Liver (tissue), 9 donors: Measurements from ENCODE around the gene CDC16. TPM values are rescaled to one million over a fixed set of nuclear protein-coding genes. Genes with fewer than 3 reads are reported as not detected.

ENCODE experiments used
- DNase-seq: peaks from one replicate; pipeline ENCODE4 v3.0.0-alpha.2; 2017; ENCODE audit warnings: low spot score
- H3K27ac ChIP-seq, 2 donors: one replicate each; pipeline ENCODE4 v1.7.0; 2013; ENCODE audit warnings: inconsistent platforms in 2 of 2, low read length in 2 of 2, control low read depth in 1 of 2, low read depth in 1 of 2, mild to moderate bottlenecking in 1 of 2
- H3K27me3 ChIP-seq, 4 donors: one replicate each; pipeline versions ENCODE4 v1.6.1 to v1.7.0; 2013; ENCODE audit warnings: low read length in 3 of 4, inconsistent platforms in 1 of 4, mild to moderate bottlenecking in 1 of 4, moderate library complexity in 1 of 4; ENCODE audit not compliant: control insufficient read depth in 4 of 4, insufficient read depth in 4 of 4
- H3K36me3 ChIP-seq, 4 donors: one replicate each; pipeline versions ENCODE4 v1.6.1 to v1.7.0; 2013; ENCODE audit warnings: low read length in 3 of 4, mild to moderate bottlenecking in 3 of 4, low read depth in 1 of 4, moderate library complexity in 1 of 4; ENCODE audit not compliant: control insufficient read depth in 4 of 4, insufficient read depth in 3 of 4
- H3K4me1 ChIP-seq, 4 donors: one replicate each; pipeline versions ENCODE4 v1.6.1 to v1.7.0; 2013; ENCODE audit warnings: low read length in 3 of 4, mild to moderate bottlenecking in 3 of 4, moderate library complexity in 1 of 4; ENCODE audit not compliant: control insufficient read depth in 4 of 4, insufficient read depth in 4 of 4
- H3K4me3 ChIP-seq, 3 donors: one replicate each; pipeline versions ENCODE4 v1.6.1 to v1.7.0; 2013; ENCODE audit warnings: low read length in 3 of 3, control low read depth in 1 of 3, low read depth in 1 of 3, mild to moderate bottlenecking in 1 of 3
- H3K9ac ChIP-seq, 2 donors: one replicate each; pipeline ENCODE4 v1.7.0; 2013; ENCODE audit warnings: low read length in 2 of 2, mild to moderate bottlenecking in 2 of 2, moderate library complexity in 2 of 2, control low read depth in 1 of 2, low read depth in 1 of 2
- H3K9me3 ChIP-seq, 4 donors: one replicate each; pipeline versions ENCODE4 v1.6.1 to v1.7.0; 2013; ENCODE audit warnings: low read length in 3 of 4; ENCODE audit not compliant: control insufficient read depth in 4 of 4
- ATF3 ChIP-seq: IDR thresholded peaks from 2 replicates; pipeline ENCODE4 v1.6.1; 2016; ENCODE audit warnings: antibody characterized with exemption
- CTCF ChIP-seq: fragments of 150-350 bp; IDR thresholded peaks from 2 replicates; pipeline ENCODE4 v1.5.1; 2017; ENCODE audit warnings: improper control_type of control experiment, low read depth, low read length; ENCODE audit not compliant: missing input control
- EGR1 ChIP-seq, 2 donors: IDR thresholded peaks; 2 replicates each; pipeline ENCODE4 v1.6.1; 2016 to 2018; ENCODE audit warnings: antibody characterized with exemption in 2 of 2, low read depth in 2 of 2
- FOXA1 ChIP-seq: IDR thresholded peaks from 2 replicates; pipeline ENCODE4 v1.6.1; 2016; ENCODE audit warnings: antibody characterized with exemption
- FOXA2 ChIP-seq: IDR thresholded peaks from 2 replicates; pipeline ENCODE4 v1.6.1; 2016; ENCODE audit warnings: antibody characterized with exemption
- GABPA ChIP-seq, 2 donors: IDR thresholded peaks in 1 of 2; conservative IDR thresholded peaks in 1 of 2; 2 replicates each; pipeline ENCODE4 v1.6.1; 2016; ENCODE audit warnings: antibody characterized with exemption in 2 of 2, mild to moderate bottlenecking in 1 of 2, moderate library complexity in 1 of 2
- HNF4A ChIP-seq, 2 donors: conservative IDR thresholded peaks; 2 replicates each; pipeline ENCODE4 v1.6.1; 2016; ENCODE audit warnings: antibody characterized with exemption in 2 of 2, mild to moderate bottlenecking in 2 of 2
- JUND ChIP-seq, 2 donors: IDR thresholded peaks; 2 replicates each; pipeline ENCODE4 v1.6.1; 2016; ENCODE audit warnings: antibody characterized with exemption in 2 of 2
- MAX ChIP-seq: IDR thresholded peaks from 2 replicates; pipeline ENCODE4 v1.6.1; 2016; ENCODE audit warnings: antibody characterized with exemption
- NR2F2 ChIP-seq: IDR thresholded peaks from 2 replicates; pipeline ENCODE4 v1.6.1; 2016; ENCODE audit warnings: antibody characterized with exemption
- RAD21 ChIP-seq, 2 donors: IDR thresholded peaks; 2 replicates each; pipeline ENCODE4 v1.6.1; 2016; ENCODE audit warnings: antibody characterized with exemption in 2 of 2, mild to moderate bottlenecking in 2 of 2
- REST ChIP-seq: IDR thresholded peaks from 2 replicates; pipeline ENCODE4 v1.6.1; 2016; ENCODE audit warnings: antibody characterized with exemption, mild to moderate bottlenecking
- RXRA ChIP-seq, 2 donors: IDR thresholded peaks; 2 replicates each; pipeline ENCODE4 v1.6.1; 2017 to 2018; ENCODE audit warnings: antibody characterized with exemption in 2 of 2, mild to moderate bottlenecking in 1 of 2
- SP1 ChIP-seq: IDR thresholded peaks from 2 replicates; pipeline ENCODE4 v1.6.1; 2018; ENCODE audit warnings: antibody characterized with exemption, mild to moderate bottlenecking
- TAF1 ChIP-seq: conservative IDR thresholded peaks from 2 replicates; pipeline ENCODE4 v1.6.1; 2016; ENCODE audit warnings: antibody characterized with exemption, mild to moderate bottlenecking
- YY1 ChIP-seq: IDR thresholded peaks from 2 replicates; pipeline ENCODE4 v1.6.1; 2016; ENCODE audit warnings: antibody characterized with exemption, mild to moderate bottlenecking
- WGBS: extraction: QIAGEN DNeasy Blood & Tissue Kit; methylation state at CpG from one replicate; pipeline ENCODE4 v1.1.7; 2013; 5-methylcytosine and 5-hydroxymethylcytosine counted together
- polyA plus RNA-seq, 2 donors: library from polyadenylated mRNA; stranded (reverse) in 1 of 2; unstranded in 1 of 2; fragments of 200-250 nt in 1 of 2; fragments of >200 nt in 1 of 2; fragmentation: Nextera tagmentation in 1 of 2; extraction: Ambion mirVana in 1 of 2; gene quantifications; one replicate each; pipeline versions ENCODE4 v1.2.1 to v1.2.3, GENCODE V29; 2013 to 2015
- total RNA-seq, 2 donors: library from RNA; depleted of rRNA; stranded (reverse); fragments of >200 nt; gene quantifications; one replicate each; pipeline ENCODE4 v1.2.3, GENCODE V29; 2014
- donor health status: healthy.
- donor health status: healthy.
- donor health status: healthy.
- donor health status: healthy.
- donor health status: healthy.

CDC16 gene
- total and polyA plus RNA-seq, 4 donors: 23.0 to 38.7 (median 30.8) TPM

GRCh38 chr13:114279758-114280355, 45.2 kb downstream of the CDC16 start:
- 90% methylated on average over 2 of the region's 2 CpGs for WGBS
- TF ChIP-seq REST: no peak
- TF ChIP-seq FOXA2: no peak
- no peak for TF ChIP-seq EGR1 (IDR thresholded peaks at IDR 0.05; ENCODE audit: low read depth in 2 of 2)
- no peak for TF ChIP-seq CTCF
- TF ChIP-seq RAD21 (IDR thresholded peaks at IDR 0.05): no peak
- no peak for TF ChIP-seq YY1
- no peak for TF ChIP-seq SP1
- no peak for TF ChIP-seq JUND (IDR thresholded peaks at IDR 0.05)
- no peak for TF ChIP-seq RXRA (IDR thresholded peaks at IDR 0.05)
- TF ChIP-seq NR2F2: no peak
- TF ChIP-seq FOXA1: no peak
- Histone ChIP-seq H3K4me3 (no peak overlapping the region), H3K9ac (peak overlapping the region in 1 of 2 donors; percentile 63), H3K36me3 (peaks cover 0 to 3% (median 0%) of the 10 kb centered on the region in 4 donors), H3K4me1 (peaks cover 3 to 18% (median 12%) of the 10 kb centered on the region in 4 donors), H3K9me3 (no peaks in the 10 kb centered on the region), H3K27ac (peak overlapping the region in 1 of 2 donors; percentile 30), H3K27me3 (no peaks in the 10 kb centered on the region)
- no peak for DNase-seq

GRCh38 chr13:114281351-114282040, 46.8 kb downstream of the CDC16 start, which contains the start of gene UPF3A:
Gene UPF3A (plus strand): TSS chr13:114281601. CDS start chr13:114281640, 39 bp downstream.
- DNase-seq: peak; percentile 96
- peaks cover 2 to 8% (median 4%) of the 10 kb centered on the region in 4 donors for H3K36me3 ChIP-seq
- no peaks in the 10 kb centered on the region for H3K27me3 ChIP-seq
- H3K9me3 ChIP-seq: no peaks in the 10 kb centered on the region
- under 1% methylated on average over 88 of the region's 89 CpGs for WGBS
- H3K27ac ChIP-seq: peak within 1 kb of the TSS; percentile 93 to 98
- H3K4me1 ChIP-seq: peaks cover 3 to 18% (median 12%) of the 10 kb centered on the region in 4 donors
- peak within 1 kb of the TSS; percentile 92 to 99 (median 97) for H3K4me3 ChIP-seq
- H3K9ac ChIP-seq: peak within 1 kb of the TSS; percentile 51 to 91
- no peak for TF ChIP-seq JUND (IDR thresholded peaks at IDR 0.05)
- TF ChIP-seq GABPA (IDR thresholded peaks at IDR 0.05 in 1 of 2, conservative IDR thresholded peaks at IDR 0.05 in 1 of 2): peak in 1 of 2 donors; percentile 71
- no peak for TF ChIP-seq REST
- no peak for TF ChIP-seq FOXA1
- TF ChIP-seq ATF3: no peak
- TF ChIP-seq FOXA2: no peak
- no peak for TF ChIP-seq CTCF
- peak; percentile 51 for TF ChIP-seq NR2F2
- TF ChIP-seq RXRA (IDR thresholded peaks at IDR 0.05): peak in 1 of 2 donors; percentile 39
- TF ChIP-seq MAX: no peak
- no peak for TF ChIP-seq RAD21 (IDR thresholded peaks at IDR 0.05)
- TF ChIP-seq HNF4A (conservative IDR thresholded peaks at IDR 0.05): no peak
- TF ChIP-seq EGR1 (IDR thresholded peaks at IDR 0.05; ENCODE audit: low read depth in 2 of 2): peak; percentile 96 to 98
- no peak for TF ChIP-seq TAF1
